ENCODE measurements around the gene SLC16A1. TPM values are rescaled to one million over a fixed set of nuclear protein-coding genes. Genes with fewer than 3 reads are reported as not detected.
"Not testable (repeated sequence)": the region's sequence is repeated elsewhere in the genome, so short reads cannot be mapped to it uniquely, and the experiment has no call there.

Gene SLC16A1
- total RNA-seq, 1 donor, result 77.1 TPM

DNA sequence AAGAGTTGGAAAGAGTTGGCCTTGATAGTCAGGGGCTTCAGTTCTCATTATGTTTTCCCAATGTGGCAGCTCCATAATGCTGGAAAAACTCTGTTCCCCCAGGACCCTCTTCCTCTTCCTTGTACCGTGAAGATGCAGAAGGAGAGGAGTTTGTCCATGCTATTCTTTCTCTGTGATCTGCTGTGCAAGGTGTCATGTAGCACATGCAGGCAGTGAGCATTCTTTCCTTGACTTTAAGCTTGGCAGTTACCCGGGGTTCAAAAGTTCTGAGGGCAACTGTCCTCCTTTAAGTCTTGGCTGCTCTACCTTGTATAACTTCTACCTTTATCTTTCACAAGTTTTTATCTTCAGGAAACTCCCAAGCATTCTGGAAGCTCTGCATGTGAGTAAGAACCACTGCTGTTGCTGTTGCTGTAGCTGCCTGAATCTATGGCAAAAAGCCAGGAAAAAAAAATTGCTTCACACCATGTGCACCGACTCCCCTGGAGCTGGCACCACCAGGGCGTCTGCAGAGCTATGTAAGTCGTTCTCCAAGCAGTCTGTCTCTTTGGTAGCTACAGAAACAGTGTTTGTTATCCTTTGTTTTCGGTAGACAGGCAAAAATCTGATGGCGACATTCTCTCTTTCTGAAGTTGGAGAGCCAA, 42.7 kb upstream of the SLC16A1 start:
- no peak overlapping the region for H3K27ac ChIP-seq (ENCODE audit: low read depth, low read length)
- H3K4me2 ChIP-seq (ENCODE audit: insufficient read depth, low read length), result no peak overlapping the region
- peaks cover 7% of the 10 kb centered on the region for H3K4me1 ChIP-seq (ENCODE audit: insufficient read depth, low read length)
- H4K20me1 ChIP-seq (ENCODE audit: insufficient read depth, low read length), result peaks cover 4% of the 10 kb centered on the region
- H3K36me3 ChIP-seq (ENCODE audit: insufficient read depth, low read length), result peaks cover 7% of the 10 kb centered on the region
- H3K79me2 ChIP-seq (ENCODE audit: insufficient read depth, low read length), result no peaks in the 10 kb centered on the region
- no peak overlapping the region for H2AFZ ChIP-seq (ENCODE audit: low read length)
- H3K4me3 ChIP-seq (ENCODE audit: insufficient read depth, low read length), result no peak overlapping the region
- DNase-seq (ENCODE audit: insufficient read length, low spot score, missing footprints), result peak; percentile 52
- no peaks in the 10 kb centered on the region for H3K9me3 ChIP-seq (ENCODE audit: low read depth, low read length)
- TF ChIP-seq, protein P1, sequence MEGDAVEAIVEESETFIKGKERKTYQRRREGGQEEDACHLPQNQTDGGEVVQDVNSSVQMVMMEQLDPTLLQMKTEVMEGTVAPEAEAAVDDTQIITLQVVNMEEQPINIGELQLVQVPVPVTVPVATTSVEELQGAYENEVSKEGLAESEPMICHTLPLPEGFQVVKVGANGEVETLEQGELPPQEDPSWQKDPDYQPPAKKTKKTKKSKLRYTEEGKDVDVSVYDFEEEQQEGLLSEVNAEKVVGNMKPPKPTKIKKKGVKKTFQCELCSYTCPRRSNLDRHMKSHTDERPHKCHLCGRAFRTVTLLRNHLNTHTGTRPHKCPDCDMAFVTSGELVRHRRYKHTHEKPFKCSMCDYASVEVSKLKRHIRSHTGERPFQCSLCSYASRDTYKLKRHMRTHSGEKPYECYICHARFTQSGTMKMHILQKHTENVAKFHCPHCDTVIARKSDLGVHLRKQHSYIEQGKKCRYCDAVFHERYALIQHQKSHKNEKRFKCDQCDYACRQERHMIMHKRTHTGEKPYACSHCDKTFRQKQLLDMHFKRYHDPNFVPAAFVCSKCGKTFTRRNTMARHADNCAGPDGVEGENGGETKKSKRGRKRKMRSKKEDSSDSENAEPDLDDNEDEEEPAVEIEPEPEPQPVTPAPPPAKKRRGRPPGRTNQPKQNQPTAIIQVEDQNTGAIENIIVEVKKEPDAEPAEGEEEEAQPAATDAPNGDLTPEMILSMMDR (IDR thresholded peaks at IDR 0.05; ENCODE audit: extremely low read depth, low read depth, low read length), result no peak
- H3K27me3 ChIP-seq (ENCODE audit: insufficient read depth, low read length), result no peaks in the 10 kb centered on the region

DNA sequence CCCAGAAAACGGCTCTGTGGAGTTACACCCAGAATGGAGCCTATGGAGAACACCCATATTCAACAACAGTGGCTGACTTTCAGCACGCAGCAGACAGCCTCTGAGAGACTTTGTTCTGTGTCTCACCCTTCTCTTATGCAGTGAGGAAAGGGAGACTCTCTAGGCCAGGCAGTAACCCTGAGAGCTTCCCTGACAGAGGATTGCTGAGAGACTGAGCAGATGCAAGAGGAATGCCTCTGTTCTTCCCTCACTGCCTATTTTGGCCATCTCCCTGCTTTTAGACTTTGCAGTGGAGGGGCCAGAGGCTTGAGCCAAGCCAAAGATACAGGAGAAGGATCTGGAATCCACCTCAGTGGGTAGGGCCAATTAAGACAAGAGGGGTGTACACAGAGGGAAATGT, 41.8 kb upstream of the SLC16A1 start:
- DNase-seq (ENCODE audit: insufficient read length, low spot score, missing footprints), result peak; percentile 32
- Histone ChIP-seq H3K79me2 (ENCODE audit: insufficient read depth, low read length) (no peaks in the 10 kb centered on the region), H3K36me3 (ENCODE audit: insufficient read depth, low read length) (peaks cover 7% of the 10 kb centered on the region), H3K4me2 (ENCODE audit: insufficient read depth, low read length) (no peak overlapping the region), H3K9me3 (ENCODE audit: low read depth, low read length) (no peaks in the 10 kb centered on the region), H3K4me1 (ENCODE audit: insufficient read depth, low read length) (peaks cover 7% of the 10 kb centered on the region), H3K4me3 (ENCODE audit: insufficient read depth, low read length) (no peak overlapping the region), H4K20me1 (ENCODE audit: insufficient read depth, low read length) (peaks cover 4% of the 10 kb centered on the region), H2AFZ (ENCODE audit: low read length) (no peak overlapping the region), H3K27me3 (ENCODE audit: insufficient read depth, low read length) (no peaks in the 10 kb centered on the region), H3K27ac (ENCODE audit: low read depth, low read length) (no peak overlapping the region)
- TF ChIP-seq, protein P1 (IDR thresholded peaks at IDR 0.05; ENCODE audit: extremely low read depth, low read depth, low read length), result no peak

DNA sequence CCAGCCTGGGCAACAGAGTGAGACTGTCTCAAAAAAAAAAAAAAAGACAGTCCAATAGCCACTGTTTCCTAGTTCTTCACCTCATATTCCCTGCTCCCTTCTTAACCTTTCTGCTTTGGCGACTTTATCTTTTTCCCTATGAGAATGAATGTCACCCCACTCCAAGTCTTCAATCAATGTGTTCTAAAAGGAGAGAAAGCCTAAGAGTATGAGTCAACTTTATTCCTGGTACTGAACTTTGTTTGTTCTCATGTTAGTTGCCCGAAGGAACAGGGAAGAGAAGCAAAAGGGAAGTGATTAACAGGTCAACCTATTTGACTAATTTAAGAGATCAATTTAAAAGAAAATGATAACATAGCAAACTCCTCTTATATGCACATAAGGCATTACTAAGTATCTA, 39.9 kb upstream of the SLC16A1 start:
- Histone ChIP-seq H3K27me3 (ENCODE audit: insufficient read depth, low read length) (no peaks in the 10 kb centered on the region), H4K20me1 (ENCODE audit: insufficient read depth, low read length) (peaks cover 4% of the 10 kb centered on the region), H3K4me2 (ENCODE audit: insufficient read depth, low read length) (no peak overlapping the region), H2AFZ (ENCODE audit: low read length) (no peak overlapping the region), H3K36me3 (ENCODE audit: insufficient read depth, low read length) (peaks cover 7% of the 10 kb centered on the region), H3K79me2 (ENCODE audit: insufficient read depth, low read length) (no peaks in the 10 kb centered on the region), H3K27ac (ENCODE audit: low read depth, low read length) (no peak overlapping the region), H3K4me1 (ENCODE audit: insufficient read depth, low read length) (peaks cover 7% of the 10 kb centered on the region), H3K4me3 (ENCODE audit: insufficient read depth, low read length) (no peak overlapping the region), H3K9me3 (ENCODE audit: low read depth, low read length) (no peaks in the 10 kb centered on the region)
- no peak for DNase-seq (ENCODE audit: insufficient read length, low spot score, missing footprints)
- TF ChIP-seq, protein P1 (IDR thresholded peaks at IDR 0.05; ENCODE audit: extremely low read depth, low read depth, low read length), result no peak

DNA sequence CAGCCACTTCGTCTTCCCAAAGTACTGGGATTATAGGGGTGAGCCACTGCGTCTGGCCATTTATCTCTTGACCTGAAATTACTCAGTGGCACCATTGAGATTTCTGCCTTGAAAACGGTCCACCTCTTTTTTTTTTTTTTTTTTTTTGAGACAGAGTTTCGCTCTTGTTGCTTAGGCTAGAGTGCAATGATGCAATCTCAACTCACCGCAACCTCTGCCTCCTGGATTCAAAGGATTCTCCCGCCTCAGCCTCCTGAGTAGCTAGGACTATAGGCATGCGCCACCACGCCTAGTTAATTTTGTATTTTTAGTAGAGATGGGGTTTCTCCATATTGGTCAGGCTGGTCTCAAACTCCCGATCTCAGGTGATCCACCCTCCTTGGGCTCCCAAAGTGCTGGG, 39.0 kb upstream of the SLC16A1 start:
- H3K4me2 ChIP-seq (ENCODE audit: insufficient read depth, low read length); DNase-seq (ENCODE audit: insufficient read length, low spot score, missing footprints); H3K36me3 ChIP-seq (ENCODE audit: insufficient read depth, low read length): not testable (repeated sequence)

More for the DNA sequence above, 39.0 kb upstream of the SLC16A1 start:
- H4K20me1 ChIP-seq (ENCODE audit: insufficient read depth, low read length); H3K27me3 ChIP-seq (ENCODE audit: insufficient read depth, low read length); H3K79me2 ChIP-seq (ENCODE audit: insufficient read depth, low read length); H3K9me3 ChIP-seq (ENCODE audit: low read depth, low read length); H3K4me1 ChIP-seq (ENCODE audit: insufficient read depth, low read length); H3K4me3 ChIP-seq (ENCODE audit: insufficient read depth, low read length); H3K27ac ChIP-seq (ENCODE audit: low read depth, low read length); H2AFZ ChIP-seq (ENCODE audit: low read length): not testable (repeated sequence)

Data from osteoblast (primary cell).